Astrocyte (in vitro differentiated cells and primary cell): ENCODE results near the gene OR1I1. TPM values are rescaled to one million over a fixed set of nuclear protein-coding genes. Genes with fewer than 3 reads are reported as not detected.

Experiments used
- DNase-seq: peaks from one replicate; pipeline ENCODE4 v3.0.0-alpha.2; 2010; ENCODE audit warnings: low read depth
- FAIRE-seq: peaks from 2 replicates; lab custom pipeline; 2011; peaks lifted over from hg19 to GRCh38; lab: Jason Lieb, UNC
- H2AFZ ChIP-seq: 2 replicates; pipeline ENCODE4 v1.6.0; 2012; ENCODE audit warnings: low read depth, low read length, inconsistent platforms
- H3K27ac ChIP-seq: 2 replicates; pipeline ENCODE4 v1.5.1; 2011; ENCODE audit warnings: low read depth, low read length, inconsistent platforms
- H3K27me3 ChIP-seq: 2 replicates; pipeline ENCODE4 v1.6.0; 2011; ENCODE audit warnings: low read length, inconsistent platforms; ENCODE audit not compliant: insufficient read depth
- H3K36me3 ChIP-seq: 2 replicates; pipeline ENCODE4 v1.5.1; 2011; ENCODE audit warnings: low read length, inconsistent platforms; ENCODE audit not compliant: insufficient read depth
- H3K4me1 ChIP-seq: 2 replicates; pipeline ENCODE4 v1.5.1; 2011; ENCODE audit warnings: low read length, inconsistent platforms; ENCODE audit not compliant: insufficient read depth
- H3K4me2 ChIP-seq: 2 replicates; pipeline ENCODE4 v1.6.0; 2012; ENCODE audit warnings: low read length, inconsistent platforms
- H3K4me3 ChIP-seq: 2 replicates; pipeline ENCODE4 v1.5.1; 2011; ENCODE audit warnings: low read depth, mild to moderate bottlenecking, low read length, inconsistent platforms; ENCODE audit not compliant: insufficient read depth
- H3K79me2 ChIP-seq: 2 replicates; pipeline ENCODE4 v1.6.0; 2012; ENCODE audit warnings: mild to moderate bottlenecking, low read length, inconsistent platforms; ENCODE audit not compliant: insufficient read depth
- H3K9ac ChIP-seq: 2 replicates; pipeline ENCODE4 v1.6.0; 2012; ENCODE audit warnings: mild to moderate bottlenecking, low read length, inconsistent platforms
- H3K9me3 ChIP-seq: 2 replicates; pipeline ENCODE4 v1.5.1; 2012; ENCODE audit warnings: low read depth, mild to moderate bottlenecking, low read length, inconsistent platforms; ENCODE audit not compliant: insufficient read depth
- H4K20me1 ChIP-seq: 2 replicates; pipeline ENCODE4 v1.6.0; 2012; ENCODE audit warnings: low read length, inconsistent platforms; ENCODE audit not compliant: insufficient read depth
- H3K27ac Mint-ChIP-seq: one replicate; pipeline ENCODE4 v1.8.0; 2021; ENCODE audit warnings: mild to moderate bottlenecking, mixed read lengths; ENCODE audit not compliant: unreplicated experiment
- H3K27me3 Mint-ChIP-seq: one replicate; pipeline ENCODE4 v1.8.0; 2021; ENCODE audit warnings: low read depth, mixed read lengths; ENCODE audit not compliant: unreplicated experiment
- H3K36me3 Mint-ChIP-seq: one replicate; pipeline ENCODE4 v1.8.0; 2021; ENCODE audit warnings: low read depth, mixed read lengths; ENCODE audit not compliant: unreplicated experiment
- H3K4me1 Mint-ChIP-seq: one replicate; pipeline ENCODE4 v1.8.0; 2021; ENCODE audit warnings: low read depth, mixed read lengths; ENCODE audit not compliant: unreplicated experiment
- H3K4me3 Mint-ChIP-seq: one replicate; pipeline ENCODE4 v1.8.0; 2021; ENCODE audit warnings: mild to moderate bottlenecking, moderate library complexity, mixed read lengths; ENCODE audit not compliant: unreplicated experiment
- H3K9me3 Mint-ChIP-seq: one replicate; pipeline ENCODE4 v1.8.0; 2021; ENCODE audit warnings: mild to moderate bottlenecking, mixed read lengths; ENCODE audit not compliant: unreplicated experiment
- CTCF ChIP-seq: IDR thresholded peaks from 2 replicates; pipeline ENCODE4 v1.5.1; 2011; ENCODE audit warnings: low read depth, mild to moderate bottlenecking, inconsistent platforms, low read length, moderate library complexity; ENCODE audit not compliant: insufficient read depth
- EZH2 ChIP-seq: IDR thresholded peaks from 2 replicates; pipeline ENCODE4 v1.6.1; 2012; ENCODE audit warnings: mild to moderate bottlenecking, low read length, inconsistent platforms; ENCODE audit not compliant: insufficient read depth
- total RNA-seq: library from RNA; stranded (reverse); gene quantifications from 2 replicates; pipeline ENCODE4 v1.2.1, GENCODE V29; 2021

OR1I1 gene
- total RNA-seq, 1 donor from 2014 or later, result not detected

GRCh38 chr19:15108845-15109767 is 27.1 kb downstream of the OR1I1 start:
- peaks cover 22% of the 10 kb centered on the region for H3K36me3 ChIP-seq
- H3K4me3 ChIP-seq, result no peak overlapping the region
- no peaks in the 10 kb centered on the region for H3K27me3 ChIP-seq
- Mint-ChIP-seq H3K4me1 (peaks cover 7% of the 10 kb centered on the region), H3K27ac (no peak overlapping the region), H3K4me3 (peak overlapping the region; percentile 94), H3K36me3 (peaks cover 11% of the 10 kb centered on the region), H3K9me3 (peaks cover 2% of the 10 kb centered on the region), H3K27me3 (no peaks in the 10 kb centered on the region)
- peak overlapping the region; percentile 99 for H3K4me2 ChIP-seq
- FAIRE-seq, result no peak
- peak overlapping the region; percentile 82 for H3K9ac ChIP-seq
- no peak overlapping the region for H3K27ac ChIP-seq
- H3K9me3 ChIP-seq, result peaks cover 2% of the 10 kb centered on the region
- no peak for DNase-seq
- peaks cover 38% of the 10 kb centered on the region for H3K79me2 ChIP-seq
- no peak overlapping the region for H2AFZ ChIP-seq
- H3K4me1 ChIP-seq, result peaks cover 15% of the 10 kb centered on the region
- H4K20me1 ChIP-seq, result peaks cover 42% of the 10 kb centered on the region
- no peak for TF ChIP-seq CTCF
- TF ChIP-seq EZH2, result no peak

- H3K4me1 ChIP-seq, result peaks cover 15% of the 10 kb centered on the region
- H3K4me2 ChIP-seq, result no peak overlapping the region
- H3K27me3 Mint-ChIP-seq, result no peaks in the 10 kb centered on the region
- H3K27me3 ChIP-seq, result no peaks in the 10 kb centered on the region
- no peak overlapping the region for H3K9ac ChIP-seq
- no peaks in the 10 kb centered on the region for H3K9me3 Mint-ChIP-seq
- no peak overlapping the region for H3K27ac ChIP-seq
- TF ChIP-seq CTCF, result no peak
- no peak for TF ChIP-seq EZH2
- H3K36me3 ChIP-seq, result peaks cover 26% of the 10 kb centered on the region
- H4K20me1 ChIP-seq, result peaks cover 47% of the 10 kb centered on the region
- H3K4me1 Mint-ChIP-seq, result peaks cover 10% of the 10 kb centered on the region
- no peak overlapping the region for H2AFZ ChIP-seq
- FAIRE-seq (no peak), DNase-seq (no peak)
- no peak overlapping the region for H3K4me3 ChIP-seq
- H3K9me3 ChIP-seq, result no peaks in the 10 kb centered on the region
- H3K79me2 ChIP-seq, result peaks cover 38% of the 10 kb centered on the region
- H3K36me3 Mint-ChIP-seq, result peaks cover 11% of the 10 kb centered on the region
- H3K27ac Mint-ChIP-seq, result no peak overlapping the region
- H3K4me3 Mint-ChIP-seq, result no peak overlapping the region
Measured at GRCh38 chr19:15109768-15110417, 27.9 kb downstream of the OR1I1 start.
